Activated CD4-positive, alpha-beta T cell treated with anti-CD3 and anti-CD28 coated beads, Interleukin-2, amount 50 U/mL, for 1 hour (primary cell): ENCODE measurements around the gene PET100.

Experiments used
- DNase-seq: peaks from one replicate; pipeline ENCODE4 v3.0.0-alpha.2; 2020

Gene PET100

GRCh38 chr19:7612282-7613274 lies 17.0 kb upstream of the PET100 start:
- DNase-seq, result no peak

GRCh38 chr19:7614859-7615741 lies 14.5 kb upstream of the PET100 start:
- no peak for DNase-seq

GRCh38 chr19:7617172-7617571 lies 12.4 kb upstream of the PET100 start:
- DNase-seq, result no peak

GRCh38 chr19:7617735-7618134 lies 11.9 kb upstream of the PET100 start:
- no peak for DNase-seq

- DNase-seq, result no peak
Measured at GRCh38 chr19:7618348-7618747, 11.2 kb upstream of the PET100 start.

GRCh38 chr19:7618771-7619510 lies 10.7 kb upstream of the PET100 start:
- no peak for DNase-seq

GRCh38 chr19:7619671-7620441 lies 9.7 kb upstream of the PET100 start:
- DNase-seq, result no peak

GRCh38 chr19:7620442-7621412 lies 8.9 kb upstream of the PET100 start:
- no peak for DNase-seq

GRCh38 chr19:7622933-7623685 lies 6.5 kb upstream of the PET100 start:
- DNase-seq, result no peak

GRCh38 chr19:7623725-7624603 lies 5.6 kb upstream of the PET100 start:
- DNase-seq, result no peak

- DNase-seq, result no peak
Measured at GRCh38 chr19:7624810-7625209, 4.8 kb upstream of the PET100 start.

GRCh38 chr19:7625763-7626372 lies 3.7 kb upstream of the PET100 start:
- no peak for DNase-seq

- no peak for DNase-seq
Measured at GRCh38 chr19:7627166-7627565, 2.4 kb upstream of the PET100 start.

GRCh38 chr19:7628589-7629311 lies 843 bp upstream of the PET100 start:
- DNase-seq, result no peak

- no peak for DNase-seq
Measured at GRCh38 chr19:7631577-7631976, 2.0 kb downstream of the PET100 start.

GRCh38 chr19:7632340-7633203 lies 3.0 kb downstream of the PET100 start:
- DNase-seq, result no peak

GRCh38 chr19:7633698-7634097 lies 4.1 kb downstream of the PET100 start, which contains the start of gene PCP2:
TSS of gene PCP2 (minus strand) at chr19:7633719. CDS start at chr19:7633457, 262 bp downstream.
- DNase-seq, result no peak
